OCI-LY1 (cell line): ENCODE measurements around the gene DLAT.

Experiments used
- EZH2 ChIP-seq: fragments of 200-600 bp; sonication (generic), shearing (Covaris generic); IDR thresholded peaks from 2 replicates; pipeline ENCODE4 v1.8.0; 2017; ENCODE audit warnings: borderline replicate concordance, mixed run types, mild to moderate bottlenecking, antibody characterized with exemption, low read length, moderate library complexity, mixed read lengths
- TF ChIP-seq, protein P1 (sequence below): fragments of 200-600 bp; sonication (generic), shearing (Covaris generic); IDR thresholded peaks from 2 replicates; pipeline ENCODE4 v1.5.1; 2017; ENCODE audit warnings: mild to moderate bottlenecking, antibody characterized with exemption, low read length, moderate library complexity, mixed read lengths

DNA sequence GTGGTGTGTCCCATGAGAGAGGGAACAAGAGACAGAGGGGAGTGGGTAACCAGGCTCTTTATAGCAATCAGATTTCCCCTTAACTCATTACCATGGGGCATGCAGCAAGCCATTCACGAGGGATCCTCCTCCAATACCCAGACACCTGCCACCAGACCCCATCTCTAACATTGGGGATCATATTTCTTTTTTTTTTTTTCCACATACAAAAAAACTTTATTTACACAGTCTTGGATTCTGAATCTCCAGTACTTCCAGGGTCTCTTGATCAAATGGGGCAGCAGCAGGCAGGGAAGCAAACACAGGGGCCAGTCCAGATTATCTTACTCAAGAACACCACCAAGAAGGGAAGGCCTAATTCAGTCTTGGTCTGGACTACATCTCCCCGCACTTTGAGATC is 4.3 kb downstream of the DLAT start:
- TF ChIP-seq, protein P1, sequence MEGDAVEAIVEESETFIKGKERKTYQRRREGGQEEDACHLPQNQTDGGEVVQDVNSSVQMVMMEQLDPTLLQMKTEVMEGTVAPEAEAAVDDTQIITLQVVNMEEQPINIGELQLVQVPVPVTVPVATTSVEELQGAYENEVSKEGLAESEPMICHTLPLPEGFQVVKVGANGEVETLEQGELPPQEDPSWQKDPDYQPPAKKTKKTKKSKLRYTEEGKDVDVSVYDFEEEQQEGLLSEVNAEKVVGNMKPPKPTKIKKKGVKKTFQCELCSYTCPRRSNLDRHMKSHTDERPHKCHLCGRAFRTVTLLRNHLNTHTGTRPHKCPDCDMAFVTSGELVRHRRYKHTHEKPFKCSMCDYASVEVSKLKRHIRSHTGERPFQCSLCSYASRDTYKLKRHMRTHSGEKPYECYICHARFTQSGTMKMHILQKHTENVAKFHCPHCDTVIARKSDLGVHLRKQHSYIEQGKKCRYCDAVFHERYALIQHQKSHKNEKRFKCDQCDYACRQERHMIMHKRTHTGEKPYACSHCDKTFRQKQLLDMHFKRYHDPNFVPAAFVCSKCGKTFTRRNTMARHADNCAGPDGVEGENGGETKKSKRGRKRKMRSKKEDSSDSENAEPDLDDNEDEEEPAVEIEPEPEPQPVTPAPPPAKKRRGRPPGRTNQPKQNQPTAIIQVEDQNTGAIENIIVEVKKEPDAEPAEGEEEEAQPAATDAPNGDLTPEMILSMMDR = no peak
- TF ChIP-seq EZH2 = no peak
